ENCODE data around the gene CKAP2L. TPM values are rescaled to one million over a fixed set of nuclear protein-coding genes. Genes with fewer than 3 reads are reported as not detected.

CKAP2L gene
- total and polyA plus RNA-seq, 10 of the 15 experiments (the other 5 are each of a cell fraction or from before 2014, with no cell fraction given) = 10.5 to 37.4 (median 20.2) TPM

DNA sequence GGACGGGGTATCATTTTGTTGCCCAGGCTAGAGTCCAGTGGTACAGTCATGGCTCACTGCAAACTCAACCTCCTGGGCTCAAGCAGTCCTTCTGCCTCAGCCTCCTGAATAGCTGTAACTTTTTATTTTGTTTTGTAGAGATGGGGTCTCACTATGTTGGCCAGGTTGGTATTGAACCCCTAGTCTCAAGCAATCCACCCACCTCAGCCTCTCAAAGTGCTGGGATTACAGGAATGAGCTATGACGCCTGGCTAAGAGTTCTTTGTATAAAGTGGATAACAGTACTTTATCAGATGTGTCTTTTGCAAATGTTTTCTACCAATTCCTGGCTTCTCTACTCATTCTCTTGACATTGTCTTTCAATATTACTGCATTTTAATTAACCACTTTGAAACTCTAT lies 60.7 kb downstream of the CKAP2L start:
- Histone ChIP-seq H3K4me2 (ENCODE audit: control insufficient read depth, insufficient read depth) (no peak overlapping the region), H3K4me1 (ENCODE audit: control insufficient read depth, insufficient read depth, low read length) (peaks cover 56% of the 10 kb centered on the region), H3K27ac (ENCODE audit: control insufficient read depth, insufficient read depth) (no peak overlapping the region), H3K27me3 (replicated peaks in 1 of 2; ENCODE audit: control insufficient read depth in 2 of 2, insufficient read depth in 2 of 2, low read length in 1 of 2) (no peaks in the 10 kb centered on the region), H4K20me1 (ENCODE audit: control insufficient read depth, insufficient read depth) (no peaks in the 10 kb centered on the region), H3K9me3 (replicated peaks; ENCODE audit: control insufficient read depth, insufficient read depth, low read length) (no peaks in the 10 kb centered on the region), H3K36me3 (ENCODE audit: control insufficient read depth in 2 of 2, insufficient read depth in 2 of 2, low read length in 1 of 2) (no peaks in the 10 kb centered on the region), H2AFZ (ENCODE audit: control insufficient read depth, low read depth, low read length) (no peak overlapping the region), H3K4me3 (no peak overlapping the region), H3K9ac (ENCODE audit: control insufficient read depth, insufficient read depth, low read length) (no peak overlapping the region), H3K79me2 (ENCODE audit: control insufficient read depth, insufficient read depth, low read length) (no peaks in the 10 kb centered on the region)
- ChIA-PET RAD21 (ENCODE audit: unreplicated experiment) (interaction anchor here (4.1 to 7.1 kb wide), 4 partner anchors 12 to 75 kb away, joined by 19 to 145 read pairs (median 68); partner anchors contain the start of gene SLC20A1), POLR2A (interaction anchor here (1.3 to 8.2 kb wide), 3 partner anchors 9 to 72 kb away, joined by 3 to 74 read pairs (median 4); no protein-coding TSS in a partner anchor), SMC1A (ENCODE audit: uncharacterized antibody, unreplicated experiment) (interaction anchor here (7.4 to 11.5 kb wide), 2 partner anchors 9 to 23 kb away, joined by 107 to 271 read pairs; no protein-coding TSS in a partner anchor), CTCF (interaction anchor here (0.6 to 6.9 kb wide), 3 partner anchors 11 to 58 kb away, joined by 3 to 102 read pairs (median 5); partner anchors contain the start of gene SLC20A1)
- TF ChIP-seq, protein P1, sequence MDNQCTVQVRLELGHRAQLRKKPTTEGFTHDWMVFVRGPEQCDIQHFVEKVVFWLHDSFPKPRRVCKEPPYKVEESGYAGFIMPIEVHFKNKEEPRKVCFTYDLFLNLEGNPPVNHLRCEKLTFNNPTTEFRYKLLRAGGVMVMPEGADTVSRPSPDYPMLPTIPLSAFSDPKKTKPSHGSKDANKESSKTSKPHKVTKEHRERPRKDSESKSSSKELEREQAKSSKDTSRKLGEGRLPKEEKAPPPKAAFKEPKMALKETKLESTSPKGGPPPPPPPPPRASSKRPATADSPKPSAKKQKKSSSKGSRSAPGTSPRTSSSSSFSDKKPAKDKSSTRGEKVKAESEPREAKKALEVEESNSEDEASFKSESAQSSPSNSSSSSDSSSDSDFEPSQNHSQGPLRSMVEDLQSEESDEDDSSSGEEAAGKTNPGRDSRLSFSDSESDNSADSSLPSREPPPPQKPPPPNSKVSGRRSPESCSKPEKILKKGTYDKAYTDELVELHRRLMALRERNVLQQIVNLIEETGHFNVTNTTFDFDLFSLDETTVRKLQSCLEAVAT (IDR thresholded peaks at IDR 0.05) = no peak
- TF ChIP-seq, protein P2, sequence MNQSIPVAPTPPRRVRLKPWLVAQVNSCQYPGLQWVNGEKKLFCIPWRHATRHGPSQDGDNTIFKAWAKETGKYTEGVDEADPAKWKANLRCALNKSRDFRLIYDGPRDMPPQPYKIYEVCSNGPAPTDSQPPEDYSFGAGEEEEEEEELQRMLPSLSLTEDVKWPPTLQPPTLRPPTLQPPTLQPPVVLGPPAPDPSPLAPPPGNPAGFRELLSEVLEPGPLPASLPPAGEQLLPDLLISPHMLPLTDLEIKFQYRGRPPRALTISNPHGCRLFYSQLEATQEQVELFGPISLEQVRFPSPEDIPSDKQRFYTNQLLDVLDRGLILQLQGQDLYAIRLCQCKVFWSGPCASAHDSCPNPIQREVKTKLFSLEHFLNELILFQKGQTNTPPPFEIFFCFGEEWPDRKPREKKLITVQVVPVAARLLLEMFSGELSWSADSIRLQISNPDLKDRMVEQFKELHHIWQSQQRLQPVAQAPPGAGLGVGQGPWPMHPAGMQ (IDR thresholded peaks at IDR 0.05; ENCODE audit: borderline replicate concordance) = no peak
- TF ChIP-seq YBX1 (IDR thresholded peaks at IDR 0.05) (no peak), CBX5 (IDR thresholded peaks at IDR 0.05; ENCODE audit: low read depth) (no peak), ZZZ3 (IDR thresholded peaks at IDR 0.05; ENCODE audit: control insufficient read depth, insufficient read length, low read depth) (no peak), CHD1 (IDR thresholded peaks at IDR 0.05; ENCODE audit: low read depth, low read length) (no peak), HDGF (IDR thresholded peaks at IDR 0.05) (no peak), HCFC1 (IDR thresholded peaks at IDR 0.05; ENCODE audit: low read length) (no peak), NR2C2 (IDR thresholded peaks at IDR 0.05; ENCODE audit: borderline replicate concordance, control insufficient read depth, insufficient read length, low read depth) (no peak), NBN (IDR thresholded peaks at IDR 0.05) (no peak), FOXK2 (IDR thresholded peaks at IDR 0.05) (no peak), POU2F2 (IDR thresholded peaks at IDR 0.05; ENCODE audit: borderline replicate concordance, low read depth, low read length) (no peak), BCL11A (IDR thresholded peaks at IDR 0.05; ENCODE audit: low read depth, low read length) (no peak), RELA (IDR thresholded peaks at IDR 0.05; ENCODE audit: borderline replicate concordance, partially characterized antibody) (no peak)
- TF ChIP-seq, protein P3, sequence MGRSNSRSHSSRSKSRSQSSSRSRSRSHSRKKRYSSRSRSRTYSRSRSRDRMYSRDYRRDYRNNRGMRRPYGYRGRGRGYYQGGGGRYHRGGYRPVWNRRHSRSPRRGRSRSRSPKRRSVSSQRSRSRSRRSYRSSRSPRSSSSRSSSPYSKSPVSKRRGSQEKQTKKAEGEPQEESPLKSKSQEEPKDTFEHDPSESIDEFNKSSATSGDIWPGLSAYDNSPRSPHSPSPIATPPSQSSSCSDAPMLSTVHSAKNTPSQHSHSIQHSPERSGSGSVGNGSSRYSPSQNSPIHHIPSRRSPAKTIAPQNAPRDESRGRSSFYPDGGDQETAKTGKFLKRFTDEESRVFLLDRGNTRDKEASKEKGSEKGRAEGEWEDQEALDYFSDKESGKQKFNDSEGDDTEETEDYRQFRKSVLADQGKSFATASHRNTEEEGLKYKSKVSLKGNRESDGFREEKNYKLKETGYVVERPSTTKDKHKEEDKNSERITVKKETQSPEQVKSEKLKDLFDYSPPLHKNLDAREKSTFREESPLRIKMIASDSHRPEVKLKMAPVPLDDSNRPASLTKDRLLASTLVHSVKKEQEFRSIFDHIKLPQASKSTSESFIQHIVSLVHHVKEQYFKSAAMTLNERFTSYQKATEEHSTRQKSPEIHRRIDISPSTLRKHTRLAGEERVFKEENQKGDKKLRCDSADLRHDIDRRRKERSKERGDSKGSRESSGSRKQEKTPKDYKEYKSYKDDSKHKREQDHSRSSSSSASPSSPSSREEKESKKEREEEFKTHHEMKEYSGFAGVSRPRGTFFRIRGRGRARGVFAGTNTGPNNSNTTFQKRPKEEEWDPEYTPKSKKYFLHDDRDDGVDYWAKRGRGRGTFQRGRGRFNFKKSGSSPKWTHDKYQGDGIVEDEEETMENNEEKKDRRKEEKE (IDR thresholded peaks at IDR 0.05) = no peak
- ATAC-seq (no peak), DNase-seq (ENCODE audit: low read depth, low spot score) (no peak), FAIRE-seq (no peak)
- intact Hi-C loops (cut with micrococcal nuclease; ENCODE audit: unreplicated experiment) (loop anchor here (10.0 kb wide), 1 partner anchor 649 kb away; the partner anchor contains the start of gene TMEM87B), in situ Hi-C loops (cut with MboI) (no loop called here)
- 100% methylated on average over 2 of the region's 2 CpGs for WGBS (ENCODE audit: insufficient coverage, insufficient replicate concordance, low lambda C conversion rate, missing lambda C conversion rate)
- no TSS peak for BruUV-seq (replicated peaks)
